Measurements from ENCODE around the gene CA9.
A peak's percentile ranks its signal among the peaks of the same experiment; 100 is the strongest.

Gene CA9

GRCh38 chr9:35651956-35652828 lies 21.5 kb upstream of the CA9 start:
- DNase-seq: peak; percentile 87

GRCh38 chr9:35652829-35653209 lies 20.9 kb upstream of the CA9 start:
- no peak for DNase-seq

- no peak for DNase-seq
These were observed 20.1 kb upstream of the CA9 start for GRCh38 chr9:35653611-35654010.

- DNase-seq: no peak
These were observed 17.4 kb upstream of the CA9 start for GRCh38 chr9:35656348-35656747.

DNA sequence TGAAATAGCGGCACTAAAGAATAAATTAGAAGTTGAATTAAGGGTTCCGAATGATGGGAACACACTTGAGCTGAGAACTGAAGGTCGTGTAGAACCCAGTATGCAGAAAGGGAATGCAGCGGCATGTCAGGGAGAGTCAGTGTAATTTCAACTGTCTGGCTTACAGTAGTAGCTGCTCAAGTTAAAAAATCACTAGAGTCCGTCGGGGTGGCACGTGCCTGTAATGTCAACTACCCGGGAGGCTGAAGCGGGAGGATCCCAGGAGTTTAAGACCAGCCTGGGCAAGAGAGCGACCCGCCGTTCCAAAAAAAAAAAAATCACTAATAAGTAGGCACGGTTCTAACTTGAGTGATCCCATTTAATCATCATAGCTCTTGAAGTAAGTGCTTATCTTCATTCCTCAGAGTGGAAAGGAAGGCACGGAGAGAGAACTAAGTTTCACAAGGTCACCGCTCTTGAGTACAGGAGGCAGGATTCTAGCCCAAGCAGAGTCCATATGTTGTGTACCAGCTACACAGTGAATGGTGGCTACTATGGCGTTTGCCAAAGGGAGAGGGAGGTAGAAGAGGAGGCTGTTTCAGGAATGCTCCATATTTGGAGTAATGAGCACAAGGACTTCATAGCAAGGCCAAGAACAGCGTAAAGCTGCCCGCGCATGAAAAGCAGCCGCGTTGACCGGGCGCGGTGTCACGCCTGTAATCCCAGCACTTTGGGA lies 16.7 kb upstream of the CA9 start:
- DNase-seq: no peak

DNA sequence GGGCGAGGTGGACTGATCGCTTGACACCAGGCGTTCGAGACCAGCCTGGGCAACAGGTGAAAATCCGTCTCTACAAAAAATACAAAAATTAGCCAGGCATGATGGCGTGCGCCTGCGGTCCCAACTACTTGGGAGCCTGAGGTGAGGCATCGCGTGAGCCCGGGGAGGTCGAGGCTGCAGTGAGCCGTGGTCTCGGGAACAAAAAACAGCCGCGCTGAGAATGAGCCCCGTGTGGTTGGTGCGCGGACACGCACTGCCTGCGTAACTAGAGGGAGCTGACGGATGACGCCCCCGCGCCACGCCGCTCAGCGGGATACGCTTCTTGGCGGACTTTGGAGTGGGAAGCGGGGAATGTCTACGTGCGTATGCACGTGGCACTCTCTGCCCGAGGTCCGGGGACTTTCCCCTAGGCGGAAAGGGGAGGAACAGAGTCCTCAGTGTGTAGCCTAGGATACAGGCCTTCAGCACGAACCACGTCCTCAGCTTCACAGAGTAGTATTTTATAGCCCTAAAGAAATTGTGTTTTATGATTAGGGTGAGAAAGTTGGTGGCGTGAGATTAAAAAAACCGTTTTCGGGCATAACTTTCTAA lies 16.1 kb upstream of the CA9 start, which contains the start of gene RMRP:
RMRP (minus strand) TSS at position 474 of the 591 bp plus-strand sequence.
- peak; percentile 99 for DNase-seq

DNA sequence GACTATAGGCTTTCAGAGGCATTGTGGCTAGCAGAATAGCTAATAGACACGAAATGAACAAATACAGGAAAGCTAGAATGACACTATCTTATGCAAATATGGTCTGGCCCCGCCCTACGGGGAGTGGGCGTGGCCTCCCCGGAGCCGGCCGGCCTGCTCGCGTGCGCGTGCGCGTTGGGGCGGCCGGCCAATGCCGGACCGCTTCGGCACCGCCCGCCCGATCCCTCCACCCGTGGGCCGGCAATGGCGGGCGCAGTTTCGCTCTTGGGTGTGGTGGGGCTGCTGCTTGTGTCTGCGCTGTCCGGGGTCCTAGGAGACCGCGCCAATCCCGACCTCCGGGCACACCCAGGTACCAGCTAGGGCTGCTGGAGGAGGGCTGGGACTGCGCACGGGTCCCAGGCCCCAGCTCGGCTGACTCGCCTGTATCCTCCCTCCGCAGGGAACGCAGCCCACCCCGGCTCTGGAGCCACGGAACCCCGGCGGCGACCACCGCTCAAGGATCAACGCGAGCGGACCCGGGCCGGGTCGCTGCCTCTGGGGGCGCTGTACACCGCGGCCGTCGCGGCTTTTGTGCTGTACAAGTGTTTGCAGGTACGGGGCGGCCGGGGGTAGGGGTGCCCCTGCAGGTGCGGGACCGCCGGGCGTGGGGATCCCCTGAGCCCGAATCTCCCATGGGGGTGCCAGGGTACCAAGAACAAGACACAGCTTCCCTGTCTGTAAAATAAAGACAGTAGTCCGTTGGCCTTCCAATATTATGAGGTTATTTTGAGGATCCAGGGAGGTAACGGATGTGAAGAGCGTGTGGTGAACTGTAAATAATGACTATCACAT lies 15.4 kb upstream of the CA9 start, which contains the start of gene CCDC107:
CCDC107 (plus strand) TSS at position 156 of the 831 bp plus-strand sequence; CDS start at position 244, 88 bp downstream.
- peak; percentile 97 for DNase-seq

- DNase-seq: peak; percentile 35
These were observed 14.8 kb upstream of the CA9 start for GRCh38 chr9:35658968-35659220.

GRCh38 chr9:35659340-35659739 lies 14.4 kb upstream of the CA9 start:
- no peak for DNase-seq

DNA sequence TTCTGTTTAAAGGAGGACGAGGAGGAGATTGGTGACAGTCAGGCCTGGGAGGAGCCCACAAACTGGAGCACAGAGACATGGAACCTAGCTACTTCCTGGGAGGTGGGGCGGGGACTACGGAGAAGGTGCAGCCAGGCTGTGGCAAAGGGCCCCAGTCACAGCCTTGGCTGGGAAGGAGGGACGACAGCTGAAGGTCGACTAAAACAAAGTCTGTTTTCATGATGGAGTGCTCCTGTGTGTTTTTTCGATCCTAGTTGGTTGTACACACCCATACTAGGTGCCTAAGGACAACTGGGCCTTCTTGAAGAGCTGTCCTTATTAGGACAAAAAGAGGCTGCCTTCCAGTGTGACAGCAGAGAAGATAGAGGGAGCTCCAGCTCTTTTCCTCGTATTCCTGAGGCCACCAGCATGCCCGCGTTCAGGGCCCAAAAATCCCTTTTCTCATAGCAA lies 12.7 kb upstream of the CA9 start:
- DNase-seq: no peak

DNA sequence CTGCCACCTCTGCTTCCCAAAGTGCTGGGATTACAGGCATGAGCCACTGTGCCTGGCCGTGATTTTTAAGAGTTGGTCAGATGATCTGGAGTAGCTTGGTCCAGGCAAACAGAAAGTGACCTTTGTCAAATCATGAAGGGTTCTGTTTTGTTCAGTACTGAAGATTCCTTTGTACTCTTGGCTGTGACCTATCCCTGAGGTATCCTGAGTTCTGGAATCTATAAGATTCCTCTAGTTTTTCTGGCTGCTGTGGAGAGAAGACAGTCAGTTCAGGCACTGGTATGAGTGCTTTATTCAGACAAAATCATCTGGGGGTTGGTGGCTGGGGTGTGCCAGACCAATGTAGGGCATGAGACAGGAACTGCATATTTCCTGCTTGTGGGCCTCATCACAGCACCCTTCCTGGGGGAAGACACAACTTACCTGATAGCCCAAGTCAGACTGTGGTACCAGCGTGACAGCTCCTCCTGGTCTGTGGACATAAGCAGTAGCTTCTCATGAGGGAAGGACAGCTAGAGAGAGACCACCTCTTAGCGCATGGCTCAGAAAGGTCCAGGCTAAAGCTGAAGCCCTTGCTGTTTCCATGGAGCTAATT lies 11.9 kb upstream of the CA9 start:
- DNase-seq: no peak

GRCh38 chr9:35662437-35662836 lies 11.3 kb upstream of the CA9 start:
- DNase-seq: no peak

- peak; percentile 88 for DNase-seq
These were observed 8.9 kb upstream of the CA9 start, which contains the start of gene ARHGEF39 for GRCh38 chr9:35664531-35665470. ARHGEF39 (minus strand) TSS chr9:35665195; CDS start chr9:35665169, 26 bp downstream.

DNA sequence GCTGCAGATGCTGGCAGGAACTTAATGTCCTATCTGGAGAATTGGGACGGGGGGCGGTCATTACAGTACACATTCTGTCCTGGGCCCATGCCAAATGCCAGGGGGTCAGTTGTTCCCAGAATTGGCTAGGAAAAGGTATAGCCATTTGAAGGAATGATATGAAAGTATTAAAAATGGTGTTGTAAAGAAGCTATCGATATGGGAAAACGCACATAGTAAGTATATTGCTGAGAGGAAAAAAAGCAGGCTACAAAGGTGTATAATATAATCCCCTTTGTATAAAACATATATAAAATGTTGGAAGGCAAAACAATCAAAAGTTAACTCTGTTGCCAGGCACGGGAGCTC lies 8.3 kb upstream of the CA9 start:
- DNase-seq: no peak

- DNase-seq: no peak
These were observed 7.7 kb upstream of the CA9 start for GRCh38 chr9:35666045-35666444.

GRCh38 chr9:35666549-35666948 lies 7.2 kb upstream of the CA9 start:
- DNase-seq: no peak

DNA sequence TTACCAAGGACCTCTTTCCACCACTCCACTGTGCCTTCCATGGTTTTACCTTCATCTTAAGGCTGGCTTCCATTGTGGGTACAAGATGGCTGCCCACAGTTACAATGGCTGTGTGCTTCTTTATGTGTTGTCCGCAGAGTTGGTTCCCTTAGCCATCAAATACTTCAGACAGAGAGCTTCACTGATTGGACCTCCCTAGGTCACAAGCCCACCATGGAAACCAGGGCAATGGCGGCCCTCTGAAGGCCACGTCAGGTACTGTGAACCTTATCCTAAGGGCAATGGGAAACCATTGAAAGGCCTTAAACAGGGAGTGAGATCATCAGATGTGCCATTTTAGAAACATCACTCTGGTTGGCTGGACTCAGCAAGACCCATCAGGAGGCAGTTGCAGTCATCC lies 5.8 kb upstream of the CA9 start:
- no peak for DNase-seq

GRCh38 chr9:35669331-35670145 lies 4.2 kb upstream of the CA9 start:
- no peak for DNase-seq

GRCh38 chr9:35674025-35674361 lies 265 bp downstream of the CA9 start:
- DNase-seq: no peak

DNA sequence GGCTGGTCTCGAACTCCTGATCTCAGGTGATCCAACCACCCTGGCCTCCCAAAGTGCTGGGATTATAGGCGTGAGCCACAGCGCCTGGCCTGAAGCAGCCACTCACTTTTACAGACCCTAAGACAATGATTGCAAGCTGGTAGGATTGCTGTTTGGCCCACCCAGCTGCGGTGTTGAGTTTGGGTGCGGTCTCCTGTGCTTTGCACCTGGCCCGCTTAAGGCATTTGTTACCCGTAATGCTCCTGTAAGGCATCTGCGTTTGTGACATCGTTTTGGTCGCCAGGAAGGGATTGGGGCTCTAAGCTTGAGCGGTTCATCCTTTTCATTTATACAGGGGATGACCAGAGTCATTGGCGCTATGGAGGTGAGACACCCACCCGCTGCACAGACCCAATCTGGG lies 1.5 kb downstream of the CA9 start:
- no peak for DNase-seq
